HG03469 (cell line): ENCODE data around the gene ACTG1.

Experiments used
- ATAC-seq: cut with Tn5 transposase; IDR thresholded peaks from one replicate; pipeline ENCODE4 v1.9.1; 2021; ENCODE audit warnings: mild to moderate bottlenecking, moderate library complexity, moderate number of reproducible peaks; ENCODE audit not compliant: unreplicated experiment

The ACTG1 gene

GRCh38 chr17:81512562-81513371 is at the start of gene ACTG1:
ACTG1 (minus strand) TSS chr17:81512799; CDS start chr17:81512354, 445 bp downstream.
- peak; percentile 28 for ATAC-seq

GRCh38 chr17:81561494-81561885 is 48.9 kb upstream of the ACTG1 start:
- no peak for ATAC-seq

- ATAC-seq = no peak
Measured at GRCh38 chr17:81558941-81559806, 46.6 kb upstream of the ACTG1 start.

- no peak for ATAC-seq
Measured at GRCh38 chr17:81558115-81558468, 45.5 kb upstream of the ACTG1 start.

- ATAC-seq = no peak
Measured at GRCh38 chr17:81557276-81558114, 44.9 kb upstream of the ACTG1 start.

- ATAC-seq = no peak
Measured at GRCh38 chr17:81556863-81557262, 44.3 kb upstream of the ACTG1 start.

- no peak for ATAC-seq
Measured at GRCh38 chr17:81556175-81556691, 43.6 kb upstream of the ACTG1 start.

GRCh38 chr17:81553616-81554181 is 41.1 kb upstream of the ACTG1 start:
- no peak for ATAC-seq

GRCh38 chr17:81553018-81553615 is 40.5 kb upstream of the ACTG1 start:
- ATAC-seq = peak; percentile 6

- peak; percentile 42 for ATAC-seq
Measured at GRCh38 chr17:81552244-81553017, 39.8 kb upstream of the ACTG1 start, which contains the start of gene FAAP100. FAAP100 (minus strand) TSS chr17:81552353; CDS start chr17:81552330, 23 bp downstream.

GRCh38 chr17:81551458-81552243 is 39.1 kb upstream of the ACTG1 start:
- ATAC-seq = peak; percentile 3

- ATAC-seq = no peak
Measured at GRCh38 chr17:81550830-81551457, 38.3 kb upstream of the ACTG1 start.

GRCh38 chr17:81550285-81550684 is 37.7 kb upstream of the ACTG1 start:
- ATAC-seq = no peak

GRCh38 chr17:81549826-81550225 is 37.2 kb upstream of the ACTG1 start:
- no peak for ATAC-seq

- ATAC-seq = no peak
Measured at GRCh38 chr17:81549031-81549557, 36.5 kb upstream of the ACTG1 start.

GRCh38 chr17:81547614-81547982 is 35.0 kb upstream of the ACTG1 start:
- ATAC-seq = no peak

- no peak for ATAC-seq
Measured at GRCh38 chr17:81546906-81547613, 34.5 kb upstream of the ACTG1 start.
